Measurements from ENCODE around the gene TMEM101. TPM values are rescaled to one million over a fixed set of nuclear protein-coding genes. Genes with fewer than 3 reads are reported as not detected.

TMEM101 gene
- polyA plus RNA-seq, 6 donors from 2014 or later, result 25.7 to 34.2 (median 28.9) TPM

DNA sequence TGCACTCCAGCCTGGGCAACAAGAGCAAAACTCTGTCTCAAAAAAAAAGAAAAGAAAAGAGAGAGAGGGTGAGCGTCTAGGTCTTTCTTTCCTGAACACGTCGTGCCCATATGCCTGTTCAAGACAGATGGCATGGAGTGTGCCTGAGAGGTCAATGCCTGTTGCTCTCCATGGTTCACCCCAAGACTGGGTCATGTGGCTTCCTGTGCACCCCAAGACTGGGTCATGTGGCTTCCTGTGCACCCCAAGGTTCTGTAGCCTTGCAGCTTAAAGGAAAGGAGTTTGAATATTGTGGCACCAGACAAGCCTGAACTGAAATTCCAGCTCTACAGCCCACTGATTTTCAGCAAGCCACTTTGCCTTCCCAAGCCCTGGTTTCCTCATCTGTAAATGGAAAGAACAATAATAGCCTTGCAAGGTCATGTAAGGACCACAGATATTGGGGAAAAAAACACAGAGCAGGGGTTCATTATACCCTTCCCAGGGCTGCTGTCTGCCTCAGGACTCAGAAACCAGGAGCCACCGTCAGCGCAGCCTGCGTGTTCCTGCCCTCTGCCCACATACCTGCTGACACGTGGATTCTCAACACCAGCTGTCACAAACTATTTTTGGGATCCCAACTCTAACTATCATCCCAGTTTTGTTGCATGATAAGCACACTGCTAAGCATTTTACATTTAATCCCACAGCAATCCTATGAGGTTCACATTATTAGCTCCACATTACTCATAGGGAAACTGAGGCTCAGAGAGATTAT is 28.4 kb downstream of the TMEM101 start:
- Mint-ChIP-seq H3K9me3 (no peaks in the 10 kb centered on the region), H3K4me1 (peaks cover 0 to 8% (median 3%) of the 10 kb centered on the region in 3 donors), H3K4me3 (no peak overlapping the region), H3K36me3 (no peaks in the 10 kb centered on the region), H3K27me3 (peaks cover 38 to 71% (median 52%) of the 10 kb centered on the region in 3 donors), H3K27ac (peak overlapping the region in 1 of 6 donors; percentile 33)
- ATAC-seq (ENCODE audit: low read depth in 2 of 2) (no peak), DNase-seq (no peak)

DNA sequence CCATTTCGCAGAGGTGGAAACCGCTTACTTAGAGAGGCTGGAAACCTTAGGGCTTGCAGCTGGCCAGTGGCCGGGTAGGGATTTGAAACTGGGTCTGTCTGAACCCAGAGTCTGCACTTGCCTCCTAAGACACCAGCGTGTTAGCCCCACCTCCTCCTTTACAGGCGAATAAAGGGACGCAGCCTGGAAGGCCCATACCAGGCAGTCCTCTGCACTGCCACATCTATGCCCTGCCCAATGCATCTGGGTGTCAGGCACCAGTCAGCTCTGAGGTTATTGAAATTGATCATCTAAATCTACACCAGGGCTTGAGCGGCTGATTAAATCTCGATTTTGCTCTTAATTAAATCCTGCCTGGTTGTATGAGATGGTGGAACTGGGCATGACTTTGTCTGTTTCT is 30.2 kb downstream of the TMEM101 start:
- Mint-ChIP-seq H3K27me3 (peaks cover 48 to 78% (median 61%) of the 10 kb centered on the region in 3 donors), H3K36me3 (no peaks in the 10 kb centered on the region), H3K27ac (no peak overlapping the region), H3K4me1 (peaks cover 0 to 8% (median 3%) of the 10 kb centered on the region in 3 donors), H3K9me3 (no peaks in the 10 kb centered on the region), H3K4me3 (peak overlapping the region in 5 of 8 donors; percentile 20 to 65 (median 33))
- ATAC-seq (ENCODE audit: low read depth in 2 of 2) (no peak), DNase-seq (no peak)

- peaks cover 0 to 8% (median 3%) of the 10 kb centered on the region in 3 donors for H3K4me1 Mint-ChIP-seq
- no peak overlapping the region for H3K27ac Mint-ChIP-seq
- DNase-seq (no peak), ATAC-seq (ENCODE audit: low read depth in 2 of 2) (peak in 1 of 2 donors; percentile 41)
- H3K9me3 Mint-ChIP-seq, result no peaks in the 10 kb centered on the region
- H3K27me3 Mint-ChIP-seq, result peaks cover 46 to 77% (median 62%) of the 10 kb centered on the region in 3 donors
- H3K4me3 Mint-ChIP-seq, result peak overlapping the region in 6 of 8 donors; percentile 22 to 65 (median 36)
- H3K36me3 Mint-ChIP-seq, result no peaks in the 10 kb centered on the region
Measured at GRCh38 chr17:43983515-43984411, 31.0 kb downstream of the TMEM101 start.

GRCh38 chr17:43983196-43983514 is 31.6 kb downstream of the TMEM101 start:
- Mint-ChIP-seq H3K9me3 (no peaks in the 10 kb centered on the region), H3K4me3 (peak overlapping the region in 6 of 8 donors; percentile 22 to 65 (median 38)), H3K27ac (no peak overlapping the region), H3K27me3 (peaks cover 52 to 78% (median 62%) of the 10 kb centered on the region in 3 donors), H3K4me1 (peaks cover 0 to 8% (median 3%) of the 10 kb centered on the region in 3 donors), H3K36me3 (no peaks in the 10 kb centered on the region)
- no peak for ATAC-seq (ENCODE audit: low read depth in 2 of 2)
- no peak for DNase-seq

- no peak for ATAC-seq (ENCODE audit: low read depth in 2 of 2)
Measured at GRCh38 chr17:43982171-43982570, 32.6 kb downstream of the TMEM101 start.

GRCh38 chr17:43979671-43980070 is 35.1 kb downstream of the TMEM101 start:
- Mint-ChIP-seq H3K9me3 (no peaks in the 10 kb centered on the region), H3K27ac (no peak overlapping the region), H3K4me1 (peaks cover 0 to 8% (median 3%) of the 10 kb centered on the region in 3 donors), H3K36me3 (no peaks in the 10 kb centered on the region), H3K4me3 (no peak overlapping the region), H3K27me3 (peaks cover 36 to 65% (median 44%) of the 10 kb centered on the region in 3 donors)
- ATAC-seq (ENCODE audit: low read depth in 2 of 2) (no peak), DNase-seq (no peak)

More at GRCh38 chr17:43982171-43982570, 32.6 kb downstream of the TMEM101 start:
- H3K36me3 Mint-ChIP-seq, result no peaks in the 10 kb centered on the region
- DNase-seq, result no peak
- peak overlapping the region in 1 of 6 donors; percentile 61 for H3K27ac Mint-ChIP-seq
- H3K4me1 Mint-ChIP-seq, result peaks cover 0 to 8% (median 3%) of the 10 kb centered on the region in 3 donors
- H3K27me3 Mint-ChIP-seq, result peaks cover 48 to 79% (median 58%) of the 10 kb centered on the region in 3 donors
- H3K4me3 Mint-ChIP-seq, result peak overlapping the region in 2 of 8 donors; percentile 37 to 50
- H3K9me3 Mint-ChIP-seq, result no peaks in the 10 kb centered on the region

GRCh38 chr17:43979011-43979410 is 35.8 kb downstream of the TMEM101 start:
- ATAC-seq (ENCODE audit: low read depth in 2 of 2) (no peak), DNase-seq (no peak)
- Mint-ChIP-seq H3K36me3 (no peaks in the 10 kb centered on the region), H3K4me1 (peaks cover 0 to 4% (median 3%) of the 10 kb centered on the region in 3 donors), H3K27ac (no peak overlapping the region), H3K27me3 (peaks cover 35 to 63% (median 44%) of the 10 kb centered on the region in 3 donors), H3K9me3 (no peaks in the 10 kb centered on the region), H3K4me3 (no peak overlapping the region)

- DNase-seq, result no peak
- H3K27me3 Mint-ChIP-seq, result peaks cover 37 to 59% (median 46%) of the 10 kb centered on the region in 3 donors
- peaks cover 0 to 3% (median 0%) of the 10 kb centered on the region in 3 donors for H3K4me1 Mint-ChIP-seq
- H3K9me3 Mint-ChIP-seq, result no peaks in the 10 kb centered on the region
- no peak overlapping the region for H3K27ac Mint-ChIP-seq
- H3K4me3 Mint-ChIP-seq, result no peak overlapping the region
- no peak for ATAC-seq (ENCODE audit: low read depth in 2 of 2)
- H3K36me3 Mint-ChIP-seq, result no peaks in the 10 kb centered on the region
Measured at GRCh38 chr17:43978078-43978477, 36.7 kb downstream of the TMEM101 start.

GRCh38 chr17:43976963-43977837 is 37.6 kb downstream of the TMEM101 start:
- H3K4me1 Mint-ChIP-seq, result peaks cover 0 to under 1% (median 0%) of the 10 kb centered on the region in 3 donors
- H3K27me3 Mint-ChIP-seq, result peaks cover 34 to 50% (median 37%) of the 10 kb centered on the region in 3 donors
- peak overlapping the region in 1 of 6 donors; percentile 57 for H3K27ac Mint-ChIP-seq
- no peak for ATAC-seq (ENCODE audit: low read depth in 2 of 2)
- H3K9me3 Mint-ChIP-seq, result no peaks in the 10 kb centered on the region
- peak overlapping the region in 1 of 8 donors; percentile 45 for H3K4me3 Mint-ChIP-seq
- no peaks in the 10 kb centered on the region for H3K36me3 Mint-ChIP-seq
- no peak for DNase-seq

DNA sequence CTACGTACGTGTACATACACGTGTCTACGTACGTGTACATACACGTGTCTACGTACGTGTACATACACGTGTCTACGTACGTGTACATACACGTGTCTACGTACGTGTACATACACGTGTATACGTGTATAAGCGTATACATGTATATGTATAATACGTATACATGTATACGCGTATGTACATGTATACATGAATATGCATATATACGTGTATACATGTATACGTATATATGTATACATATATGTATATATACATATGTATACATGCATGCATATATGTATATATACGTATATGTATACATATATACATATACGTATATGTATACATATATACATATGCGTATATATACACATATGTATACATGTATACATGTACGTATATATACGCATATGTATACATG is 38.9 kb downstream of the TMEM101 start:
- H3K27me3 Mint-ChIP-seq, result peaks cover 24 to 44% (median 28%) of the 10 kb centered on the region in 3 donors
- H3K36me3 Mint-ChIP-seq, result no peaks in the 10 kb centered on the region
- H3K4me3 Mint-ChIP-seq, result no peak overlapping the region
- no peak overlapping the region for H3K27ac Mint-ChIP-seq
- ATAC-seq (ENCODE audit: low read depth in 2 of 2) (no peak), DNase-seq (no peak)
- no peaks in the 10 kb centered on the region for H3K9me3 Mint-ChIP-seq
- no peaks in the 10 kb centered on the region for H3K4me1 Mint-ChIP-seq

- no peaks in the 10 kb centered on the region for H3K36me3 Mint-ChIP-seq
- no peak overlapping the region for H3K4me3 Mint-ChIP-seq
- no peaks in the 10 kb centered on the region for H3K9me3 Mint-ChIP-seq
- ATAC-seq (ENCODE audit: low read depth in 2 of 2) (no peak), DNase-seq (no peak)
- H3K27me3 Mint-ChIP-seq, result peaks cover 20 to 39% (median 20%) of the 10 kb centered on the region in 3 donors
- H3K27ac Mint-ChIP-seq, result no peak overlapping the region
- no peaks in the 10 kb centered on the region for H3K4me1 Mint-ChIP-seq
Measured at GRCh38 chr17:43974382-43975266, 40.1 kb downstream of the TMEM101 start.

Measured in naive B cell (primary cell).